NCI-H1105 (cell line): ENCODE data around the gene GLYATL2.

ENCODE experiments used
- DNase-seq: peaks from one replicate; lab custom pipeline; 2025; lab: John Stamatoyannopoulos, UW

Gene GLYATL2

DNA sequence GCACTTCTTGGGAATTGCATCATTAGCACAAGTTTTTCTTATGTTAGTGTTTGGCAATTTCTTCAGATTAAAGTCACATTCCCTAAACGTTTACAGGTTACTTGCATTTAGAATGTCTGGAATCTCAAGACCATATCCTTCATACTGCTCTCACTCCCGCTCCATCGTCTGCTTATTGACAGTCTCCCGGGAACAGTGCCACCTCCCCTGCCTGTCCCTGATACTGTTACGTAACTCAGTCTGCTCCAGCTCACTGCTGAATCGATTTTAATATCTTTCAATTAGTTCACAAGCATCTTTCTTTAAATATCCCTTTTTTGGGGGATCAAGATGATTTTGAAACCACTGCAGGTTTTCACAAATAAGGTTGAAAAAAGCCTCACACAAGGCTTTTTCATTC is 48.2 kb downstream of the GLYATL2 start:
- no peak for DNase-seq

DNA sequence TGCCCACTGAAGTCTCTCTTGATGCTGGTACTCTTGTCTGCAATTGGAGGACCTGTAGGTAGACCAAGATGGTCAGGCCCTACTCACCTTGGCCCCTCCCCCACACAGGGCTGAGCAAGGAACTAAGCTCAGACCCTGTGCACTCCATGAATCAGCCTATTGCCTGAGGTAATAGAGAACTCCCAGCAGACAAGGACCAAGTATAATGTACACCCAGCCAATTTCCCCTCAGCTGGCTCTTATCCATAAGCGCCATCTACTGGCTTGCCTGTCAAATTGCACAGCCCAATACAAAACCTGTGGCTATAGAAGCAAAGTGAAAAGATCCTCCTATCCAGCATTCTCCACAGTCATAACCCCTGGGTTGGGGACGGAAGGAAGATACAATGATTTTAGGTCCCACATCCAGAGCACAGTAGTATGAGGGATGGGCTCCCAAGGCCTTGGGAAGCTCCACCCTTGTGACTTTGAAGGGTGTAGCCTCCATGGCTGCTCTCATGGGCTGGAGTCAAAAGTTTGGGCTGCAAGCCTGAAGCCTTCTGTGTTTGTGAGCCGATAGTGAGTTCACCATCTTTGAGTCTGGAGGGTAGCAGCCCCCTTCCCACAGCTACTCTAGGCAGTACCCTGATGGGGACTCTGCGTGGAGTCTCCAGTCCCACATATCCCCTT is 56.0 kb downstream of the GLYATL2 start:
- peak; percentile 37 for DNase-seq

DNA sequence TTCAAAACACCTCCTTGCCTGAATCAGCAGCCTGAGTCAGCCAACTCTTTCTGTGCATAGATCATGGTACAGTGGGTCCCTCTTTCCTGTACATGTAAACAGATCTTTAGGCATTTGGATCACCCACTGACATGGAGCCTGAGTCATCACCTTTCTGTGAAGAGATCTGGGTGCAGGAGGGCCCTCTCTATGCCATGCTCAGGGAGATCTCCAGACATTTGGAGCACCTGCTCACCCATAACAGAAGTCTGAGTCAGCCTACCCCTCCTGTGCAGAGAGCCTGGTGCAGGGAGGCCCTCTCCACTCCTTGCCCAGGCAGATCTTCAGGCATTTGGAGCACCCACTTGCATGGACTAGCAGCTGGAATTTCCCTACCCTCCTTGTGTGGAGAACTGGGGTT is 56.6 kb downstream of the GLYATL2 start:
- DNase-seq, result no peak

DNA sequence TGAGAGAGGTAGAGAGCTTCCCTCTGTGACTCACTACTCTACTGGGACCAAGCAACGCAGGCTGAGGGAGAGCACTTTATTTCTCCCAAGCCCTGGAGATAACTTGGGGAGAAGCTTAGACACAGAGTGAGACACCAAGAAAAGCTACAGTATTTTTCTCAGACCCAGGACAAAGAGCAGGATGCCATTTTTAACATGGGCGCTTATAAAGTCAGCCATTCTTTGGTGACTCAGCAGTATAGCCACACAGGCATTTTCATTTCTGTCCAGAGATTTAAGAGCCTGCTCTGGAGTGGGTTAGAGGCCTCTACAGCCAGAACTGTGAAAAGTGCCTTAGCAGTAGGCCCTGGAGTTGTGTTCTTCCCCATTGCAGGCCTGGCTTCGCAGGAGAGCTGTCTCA is 57.8 kb downstream of the GLYATL2 start:
- no peak for DNase-seq

DNA sequence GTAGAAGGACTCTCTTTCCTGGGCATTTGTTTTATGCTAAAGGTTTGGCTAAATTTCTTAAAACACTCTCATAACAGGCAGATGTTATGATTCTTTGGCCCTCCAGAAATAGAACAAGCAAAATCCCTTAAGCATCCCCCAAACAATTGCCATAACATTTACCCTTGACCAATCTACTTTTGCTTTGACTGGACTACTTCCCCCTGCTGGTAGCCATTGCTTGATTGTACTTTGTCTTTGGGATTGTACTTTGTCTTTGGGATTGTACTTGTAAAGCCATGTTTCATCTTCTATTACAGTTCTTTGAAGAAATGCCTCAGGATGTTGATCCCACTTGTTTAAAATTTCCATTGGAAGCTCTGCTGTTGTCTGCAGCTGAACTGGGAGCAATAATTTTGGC is 59.5 kb downstream of the GLYATL2 start:
- no peak for DNase-seq
